ENCODE results near the gene PDPR. TPM values are rescaled to one million over a fixed set of nuclear protein-coding genes. Genes with fewer than 3 reads are reported as not detected.
"Not testable (repeated sequence)": the region's sequence is repeated elsewhere in the genome, so short reads cannot be mapped to it uniquely, and the experiment has no call there.

Gene PDPR
- total RNA-seq, 1 donor from 2014 or later = 41.4 TPM

- H3K4me3 Mint-ChIP-seq = no peak overlapping the region
- peaks cover 28% of the 10 kb centered on the region for H3K36me3 Mint-ChIP-seq (ENCODE audit: low read depth)
- DNase-seq (ENCODE audit: low spot score) = no peak
- intact Hi-C loops (cut with micrococcal nuclease) = no loop called here
- no peaks in the 10 kb centered on the region for H3K9me3 Mint-ChIP-seq
- no peaks in the 10 kb centered on the region for H3K27me3 Mint-ChIP-seq (ENCODE audit: insufficient read depth)
- no peaks in the 10 kb centered on the region for H3K4me1 Mint-ChIP-seq (ENCODE audit: low read depth)
- H3K27ac Mint-ChIP-seq = no peak overlapping the region
Observed at GRCh38 chr16:70159355-70160348, 45.5 kb downstream of the PDPR start.

- peaks cover 28% of the 10 kb centered on the region for H3K36me3 Mint-ChIP-seq (ENCODE audit: low read depth)
- H3K4me3 Mint-ChIP-seq = no peak overlapping the region
- no peak for DNase-seq (ENCODE audit: low spot score)
- intact Hi-C loops (cut with micrococcal nuclease) = no loop called here
- no peak overlapping the region for H3K27ac Mint-ChIP-seq
- H3K9me3 Mint-ChIP-seq = no peaks in the 10 kb centered on the region
- no peaks in the 10 kb centered on the region for H3K27me3 Mint-ChIP-seq (ENCODE audit: insufficient read depth)
- H3K4me1 Mint-ChIP-seq (ENCODE audit: low read depth) = no peaks in the 10 kb centered on the region
Observed at GRCh38 chr16:70160388-70160787, 46.3 kb downstream of the PDPR start.

- DNase-seq (ENCODE audit: low spot score) = no peak
- H3K27ac Mint-ChIP-seq = no peak overlapping the region
- no peaks in the 10 kb centered on the region for H3K4me1 Mint-ChIP-seq (ENCODE audit: low read depth)
- H3K36me3 Mint-ChIP-seq (ENCODE audit: low read depth) = peaks cover 27% of the 10 kb centered on the region
- intact Hi-C loops (cut with micrococcal nuclease) = no loop called here
- no peaks in the 10 kb centered on the region for H3K9me3 Mint-ChIP-seq
- no peaks in the 10 kb centered on the region for H3K27me3 Mint-ChIP-seq (ENCODE audit: insufficient read depth)
- no peak overlapping the region for H3K4me3 Mint-ChIP-seq
Observed at GRCh38 chr16:70160821-70161220, 46.7 kb downstream of the PDPR start.

GRCh38 chr16:70161350-70161749, 47.2 kb downstream of the PDPR start:
- Mint-ChIP-seq H3K9me3 (no peaks in the 10 kb centered on the region), H3K27ac (no peak overlapping the region), H3K27me3 (ENCODE audit: insufficient read depth) (no peaks in the 10 kb centered on the region), H3K36me3 (ENCODE audit: low read depth) (peaks cover 22% of the 10 kb centered on the region), H3K4me1 (ENCODE audit: low read depth) (no peaks in the 10 kb centered on the region), H3K4me3 (no peak overlapping the region)
- intact Hi-C loops (cut with micrococcal nuclease) = no loop called here
- DNase-seq (ENCODE audit: low spot score) = no peak

GRCh38 chr16:70162041-70162451, 47.9 kb downstream of the PDPR start:
- intact Hi-C loops (cut with micrococcal nuclease) = no loop called here
- H3K4me3 Mint-ChIP-seq = no peak overlapping the region
- H3K27ac Mint-ChIP-seq = no peak overlapping the region
- peaks cover 16% of the 10 kb centered on the region for H3K36me3 Mint-ChIP-seq (ENCODE audit: low read depth)
- H3K4me1 Mint-ChIP-seq (ENCODE audit: low read depth) = no peaks in the 10 kb centered on the region
- H3K27me3 Mint-ChIP-seq (ENCODE audit: insufficient read depth) = no peaks in the 10 kb centered on the region
- H3K9me3 Mint-ChIP-seq = no peaks in the 10 kb centered on the region
- no peak for DNase-seq (ENCODE audit: low spot score)

GRCh38 chr16:70163596-70163995, 49.5 kb downstream of the PDPR start:
- no peak for DNase-seq (ENCODE audit: low spot score)
- H3K27me3 Mint-ChIP-seq (ENCODE audit: insufficient read depth) = no peaks in the 10 kb centered on the region
- H3K4me3 Mint-ChIP-seq = no peak overlapping the region
- H3K4me1 Mint-ChIP-seq (ENCODE audit: low read depth) = no peaks in the 10 kb centered on the region
- H3K27ac Mint-ChIP-seq = no peak overlapping the region
- intact Hi-C loops (cut with micrococcal nuclease) = no loop called here
- no peaks in the 10 kb centered on the region for H3K9me3 Mint-ChIP-seq
- H3K36me3 Mint-ChIP-seq (ENCODE audit: low read depth) = peaks cover 8% of the 10 kb centered on the region

GRCh38 chr16:70166688-70167087, 52.6 kb downstream of the PDPR start:
- H3K27me3 Mint-ChIP-seq (ENCODE audit: insufficient read depth); H3K9me3 Mint-ChIP-seq; H3K27ac Mint-ChIP-seq; H3K4me1 Mint-ChIP-seq (ENCODE audit: low read depth); H3K36me3 Mint-ChIP-seq (ENCODE audit: low read depth); DNase-seq (ENCODE audit: low spot score); H3K4me3 Mint-ChIP-seq: not testable (repeated sequence)
- intact Hi-C loops (cut with micrococcal nuclease) = loop anchor here (5.0 kb wide), 1 partner anchor 101 kb away; no protein-coding TSS in a partner anchor

GRCh38 chr16:70173212-70173837, 59.2 kb downstream of the PDPR start, which contains the start of gene CLEC18C:
Gene CLEC18C (plus strand): TSS chr16:70173787. CDS start chr16:70174279, 492 bp downstream.
- H3K9me3 Mint-ChIP-seq; H3K27me3 Mint-ChIP-seq (ENCODE audit: insufficient read depth); H3K36me3 Mint-ChIP-seq (ENCODE audit: low read depth); intact Hi-C loops (cut with micrococcal nuclease); H3K4me3 Mint-ChIP-seq; DNase-seq (ENCODE audit: low spot score); H3K4me1 Mint-ChIP-seq (ENCODE audit: low read depth); H3K27ac Mint-ChIP-seq: not testable (repeated sequence)

- DNase-seq (ENCODE audit: low spot score); H3K27me3 Mint-ChIP-seq (ENCODE audit: insufficient read depth); H3K4me3 Mint-ChIP-seq; H3K27ac Mint-ChIP-seq; H3K36me3 Mint-ChIP-seq (ENCODE audit: low read depth); H3K4me1 Mint-ChIP-seq (ENCODE audit: low read depth); intact Hi-C loops (cut with micrococcal nuclease); H3K9me3 Mint-ChIP-seq: not testable (repeated sequence)
Observed at GRCh38 chr16:70173916-70174315, 59.8 kb downstream of the PDPR start.

GRCh38 chr16:70174387-70174932, 60.3 kb downstream of the PDPR start:
- H3K27me3 Mint-ChIP-seq (ENCODE audit: insufficient read depth); H3K4me1 Mint-ChIP-seq (ENCODE audit: low read depth); intact Hi-C loops (cut with micrococcal nuclease); DNase-seq (ENCODE audit: low spot score); H3K9me3 Mint-ChIP-seq; H3K27ac Mint-ChIP-seq; H3K36me3 Mint-ChIP-seq (ENCODE audit: low read depth); H3K4me3 Mint-ChIP-seq: not testable (repeated sequence)

GRCh38 chr16:70187858-70188607, 73.9 kb downstream of the PDPR start:
- DNase-seq (ENCODE audit: low spot score); H3K27me3 Mint-ChIP-seq (ENCODE audit: insufficient read depth); H3K36me3 Mint-ChIP-seq (ENCODE audit: low read depth); intact Hi-C loops (cut with micrococcal nuclease); H3K27ac Mint-ChIP-seq; H3K4me3 Mint-ChIP-seq; H3K9me3 Mint-ChIP-seq; H3K4me1 Mint-ChIP-seq (ENCODE audit: low read depth): not testable (repeated sequence)

- H3K9me3 Mint-ChIP-seq; DNase-seq (ENCODE audit: low spot score); H3K4me1 Mint-ChIP-seq (ENCODE audit: low read depth); H3K4me3 Mint-ChIP-seq; intact Hi-C loops (cut with micrococcal nuclease); H3K27ac Mint-ChIP-seq; H3K36me3 Mint-ChIP-seq (ENCODE audit: low read depth); H3K27me3 Mint-ChIP-seq (ENCODE audit: insufficient read depth): not testable (repeated sequence)
Observed at GRCh38 chr16:70188608-70188915, 74.4 kb downstream of the PDPR start.

GRCh38 chr16:70190574-70190973, 76.4 kb downstream of the PDPR start:
- H3K9me3 Mint-ChIP-seq; intact Hi-C loops (cut with micrococcal nuclease); DNase-seq (ENCODE audit: low spot score); H3K36me3 Mint-ChIP-seq (ENCODE audit: low read depth); H3K27me3 Mint-ChIP-seq (ENCODE audit: insufficient read depth); H3K27ac Mint-ChIP-seq; H3K4me3 Mint-ChIP-seq; H3K4me1 Mint-ChIP-seq (ENCODE audit: low read depth): not testable (repeated sequence)

Measured in activated T-helper 1 cell treated with anti-CD3 and anti-CD28 coated beads, Interleukin-12 subunit alpha, Interleukin-12 subunit beta, Interleukin-2, Interleukin-4 antibody, amounts not matched to agents 30 ng/mL and 10 ng/mL and 1 ng/mL, durations not matched to agents 14 hours and 24 hours and 36 hours (primary cell).